ENCODE measurements around the gene CHIT1. TPM values are rescaled to one million over a fixed set of nuclear protein-coding genes. Genes with fewer than 3 reads are reported as not detected.
"Not testable (repeated sequence)": the region's sequence is repeated elsewhere in the genome, so short reads cannot be mapped to it uniquely, and the experiment has no call there.

Gene CHIT1
- total and polyA plus RNA-seq, 12 donors = 0.13 to 6.5 (median 0.60) TPM; not detected in 1

- peaks cover 4% of the 10 kb centered on the region for H3K27me3 ChIP-seq
- WGBS, 4 donors = 56 to 69% (median 63%) methylated on average over 4 of the region's 4 CpGs
- intact Hi-C loops (cut with DNase I) = no loop called here
Observed at GRCh38 chr1:203265541-203265940, 36.1 kb upstream of the CHIT1 start.

GRCh38 chr1:203264052-203264501 lies 34.6 kb upstream of the CHIT1 start:
- 69 to 78% (median 74%) methylated on average over 6 of the region's 6 CpGs for WGBS, 4 donors
- Histone ChIP-seq H3K27ac (no peak overlapping the region), H3K9me3 (replicated peaks in 1 of 3) (no peaks in the 10 kb centered on the region), H3K4me3 (no peak overlapping the region), H3K36me3 (replicated peaks in 1 of 2) (no peaks in the 10 kb centered on the region), H3K4me1 (replicated peaks in 1 of 2) (peaks cover 0 to 4% of the 10 kb centered on the region in 2 donors), H3K27me3 (peaks cover 4% of the 10 kb centered on the region)
- intact Hi-C loops (cut with DNase I) = no loop called here
- no peak for DNase-seq
- TF ChIP-seq POLR2A (IDR thresholded peaks at IDR 0.05) = no peak
- no peak for TF ChIP-seq CTCF (IDR thresholded peaks at IDR 0.05)

More at GRCh38 chr1:203265541-203265940, 36.1 kb upstream of the CHIT1 start:
- Histone ChIP-seq H3K9me3 (replicated peaks in 1 of 3) (no peaks in the 10 kb centered on the region), H3K27ac (no peak overlapping the region), H3K36me3 (replicated peaks in 1 of 2) (no peaks in the 10 kb centered on the region), H3K4me3 (no peak overlapping the region), H3K4me1 (replicated peaks in 1 of 2) (peaks cover 0 to 4% of the 10 kb centered on the region in 2 donors)
- no peak for DNase-seq
- TF ChIP-seq CTCF (IDR thresholded peaks at IDR 0.05) (no peak), POLR2A (IDR thresholded peaks at IDR 0.05) (no peak)

- DNase-seq = no peak
- intact Hi-C loops (cut with DNase I) = no loop called here
- WGBS, 4 donors = 67 to 80% (median 72%) methylated on average over 8 to 10 of the region's 10 CpGs
- TF ChIP-seq POLR2A (IDR thresholded peaks at IDR 0.05) = no peak
- TF ChIP-seq CTCF (IDR thresholded peaks at IDR 0.05) = no peak
- peaks cover 4% of the 10 kb centered on the region for H3K27me3 ChIP-seq
- H3K36me3 ChIP-seq (replicated peaks in 1 of 2) = no peaks in the 10 kb centered on the region
- H3K4me1 ChIP-seq (replicated peaks in 1 of 2) = peaks cover 0 to 4% of the 10 kb centered on the region in 2 donors
- no peak overlapping the region for H3K4me3 ChIP-seq
- H3K9me3 ChIP-seq (replicated peaks in 1 of 3) = no peaks in the 10 kb centered on the region
- no peak overlapping the region for H3K27ac ChIP-seq
Observed at GRCh38 chr1:203263496-203263895, 34.0 kb upstream of the CHIT1 start.

GRCh38 chr1:203256636-203257035 lies 27.2 kb upstream of the CHIT1 start:
- DNase-seq; H3K4me1 ChIP-seq (replicated peaks in 1 of 2): not testable (repeated sequence)

GRCh38 chr1:203254782-203255181 lies 25.3 kb upstream of the CHIT1 start:
- peaks cover 20% of the 10 kb centered on the region for H3K27me3 ChIP-seq
- intact Hi-C loops (cut with DNase I) = not testable (repeated sequence)

More at GRCh38 chr1:203256636-203257035, 27.2 kb upstream of the CHIT1 start:
- H3K27me3 ChIP-seq = peaks cover 20% of the 10 kb centered on the region
- 77 to 87% (median 84%) methylated on average over 7 to 9 of the region's 9 CpGs for WGBS, 4 donors
- H3K4me3 ChIP-seq; H3K27ac ChIP-seq; H3K9me3 ChIP-seq (replicated peaks in 1 of 3); H3K36me3 ChIP-seq (replicated peaks in 1 of 2); intact Hi-C loops (cut with DNase I): not testable (repeated sequence)

More at GRCh38 chr1:203254782-203255181, 25.3 kb upstream of the CHIT1 start:
- not testable (repeated sequence) for H3K27ac ChIP-seq; DNase-seq; H3K4me3 ChIP-seq; H3K4me1 ChIP-seq (replicated peaks in 1 of 2); H3K9me3 ChIP-seq (replicated peaks in 1 of 3); H3K36me3 ChIP-seq (replicated peaks in 1 of 2)
